SU-DHL-6 (cell line): ENCODE data around the gene SNTG2.

Source experiments
- CTCF ChIP-seq: fragments of 200-600 bp; sonication (generic); IDR thresholded peaks from one replicate; pipeline ENCODE4 v1.5.1; 2017; ENCODE audit warnings: antibody characterized with exemption, mild to moderate bottlenecking, low read length, moderate library complexity; ENCODE audit not compliant: insufficient read depth, poor library complexity, severe bottlenecking
- EZH2phosphoT487 ChIP-seq: fragments of 200-600 bp; sonication (generic), shearing (Covaris generic); conservative IDR thresholded peaks from 2 replicates; pipeline ENCODE4 v1.6.1; 2018; ENCODE audit warnings: mild to moderate bottlenecking, antibody characterized with exemption, low read length, moderate library complexity, mixed read lengths

GRCh38 chr2:1046067-1046466, 95.4 kb downstream of the SNTG2 start:
- TF ChIP-seq CTCF: no peak
- TF ChIP-seq EZH2phosphoT487: no peak
